H1 (cell line): ENCODE data around the gene CD46. TPM values are rescaled to one million over a fixed set of nuclear protein-coding genes. Genes with fewer than 3 reads are reported as not detected.

Source experiments
- CTCF ChIA-PET: fragments of 300-600 bp; sonication (Branson Sonifier 250); formaldehyde crosslinking; loops from one replicate; lab custom pipeline; 2021; ENCODE audit not compliant: partially characterized antibody; lab: Charles Lee
- POLR2A ChIA-PET: fragments of 300-600 bp; sonication (Branson Sonifier 250); formaldehyde crosslinking; loops from one replicate; lab custom pipeline; 2021; ENCODE audit warnings: inconsistent platforms; ENCODE audit not compliant: partially characterized antibody; lab: Charles Lee
- DNase-seq, 2 experiments: peaks; one replicate each; pipeline versions ENCODE4 v3.0.0 to v3.0.0-alpha.2; 2010 to 2022; ENCODE audit warnings: low spot score in 2 of 2, low read depth in 1 of 2, mixed read lengths in 1 of 2
- FAIRE-seq: peaks from 2 replicates; lab custom pipeline; 2011; peaks lifted over from hg19 to GRCh38; lab: Jason Lieb, UNC
- H2AFZ ChIP-seq: 2 replicates; pipeline ENCODE4 v1.8.1; 2012; ENCODE audit warnings: low read length, inconsistent platforms
- H2AK5ac ChIP-seq: 2 replicates; pipeline ENCODE4 v1.6.1; 2013; ENCODE audit warnings: low read depth, low read length
- H2BK120ac ChIP-seq: replicated peaks from 2 replicates; pipeline ENCODE3; 2013; ENCODE audit warnings: low read depth, low read length, inconsistent platforms
- H2BK12ac ChIP-seq: 2 replicates; pipeline ENCODE4 v1.6.1; 2013; ENCODE audit warnings: low read depth, low read length
- H2BK15ac ChIP-seq: 2 replicates; pipeline ENCODE4 v1.6.1; 2013; ENCODE audit warnings: low read length
- H2BK20ac ChIP-seq: 2 replicates; pipeline ENCODE4 v1.6.1; 2013; ENCODE audit warnings: low read length
- H2BK5ac ChIP-seq: 2 replicates; pipeline ENCODE4 v1.6.1; 2013; ENCODE audit warnings: low read depth, low read length
- H3K14ac ChIP-seq: 2 replicates; pipeline ENCODE4 v1.6.1; 2013; ENCODE audit warnings: inconsistent platforms; ENCODE audit not compliant: insufficient read length
- H3K18ac ChIP-seq: 2 replicates; pipeline ENCODE4 v1.6.1; 2013; ENCODE audit warnings: low read length; ENCODE audit errors: extremely low read depth
- H3K23ac ChIP-seq: 2 replicates; pipeline ENCODE4 v1.6.1; 2013; ENCODE audit warnings: inconsistent platforms; ENCODE audit not compliant: insufficient read length
- H3K23me2 ChIP-seq: 2 replicates; pipeline ENCODE4 v1.6.1; 2013; ENCODE audit warnings: low read depth, low read length
- H3K27ac ChIP-seq: 2 replicates; pipeline ENCODE4 v1.6.1; 2011; ENCODE audit warnings: low read depth, low read length, inconsistent platforms
- H3K27me3 ChIP-seq, 4 experiments: replicated peaks in 1 of 4; 1 replicate in 1 of 4; 2 replicates in 3 of 4; pipeline versions ENCODE4 v1.6.1 to v1.8.1; 2011 to 2013; ENCODE audit warnings: low read length in 3 of 4, mild to moderate bottlenecking in 3 of 4, inconsistent platforms in 2 of 4, mixed read lengths in 2 of 4, moderate library complexity in 1 of 4; ENCODE audit not compliant: control insufficient read depth in 3 of 4, insufficient read depth in 3 of 4; ENCODE audit errors: extremely low read depth in 1 of 4
- H3K36me3 ChIP-seq, 4 experiments: 2 replicates each; pipeline versions ENCODE4 v1.6.1 to v1.8.1; 2011 to 2013; ENCODE audit warnings: mild to moderate bottlenecking in 4 of 4, low read length in 3 of 4, moderate library complexity in 2 of 4, control low read depth in 1 of 4, inconsistent platforms in 1 of 4; ENCODE audit not compliant: insufficient read depth in 4 of 4, control insufficient read depth in 2 of 4
- H3K4ac ChIP-seq: replicated peaks from 2 replicates; pipeline ENCODE3; 2013; ENCODE audit warnings: low read length, low read depth, mixed read lengths, inconsistent platforms; ENCODE audit not compliant: insufficient read length
- H3K4me1 ChIP-seq, 4 experiments: replicated peaks in 1 of 4; 1 replicate in 1 of 4; 2 replicates in 3 of 4; pipeline versions ENCODE4 v1.6.1 to v1.8.1; 2011 to 2013; ENCODE audit warnings: low read length in 3 of 4, inconsistent platforms in 2 of 4, mixed read lengths in 1 of 4; ENCODE audit not compliant: insufficient read depth in 4 of 4, control insufficient read depth in 3 of 4
- H3K4me2 ChIP-seq, 2 experiments: 2 replicates each; pipeline versions ENCODE4 v1.6.1 to v1.8.1; 2011 to 2013; ENCODE audit warnings: low read depth in 2 of 2, low read length in 2 of 2, control low read depth in 1 of 2, inconsistent platforms in 1 of 2, mild to moderate bottlenecking in 1 of 2; ENCODE audit not compliant: insufficient read depth in 1 of 2
- H3K4me3 ChIP-seq, 4 experiments: fragments of 200-600, 300-600 bp in 1 of 4; sonication (generic), shearing (Covaris generic), sonication (Bioruptor Twin) in 1 of 4; 2 replicates each; pipeline versions ENCODE4 v1.5.1 to v1.8.1; 2011 to 2016; ENCODE audit warnings: low read length in 4 of 4, low read depth in 3 of 4, control low read depth in 2 of 4, inconsistent platforms in 2 of 4, mild to moderate bottlenecking in 2 of 4, mixed read lengths in 1 of 4, moderate library complexity in 1 of 4; ENCODE audit not compliant: insufficient read depth in 2 of 4; ENCODE audit errors: extremely low read depth in 1 of 4
- H3K56ac ChIP-seq: replicated peaks from 2 replicates; pipeline ENCODE3; 2013; ENCODE audit warnings: low read depth, mild to moderate bottlenecking, mixed read lengths, low read length, inconsistent platforms; ENCODE audit not compliant: insufficient read length
- H3K79me1 ChIP-seq: 2 replicates; pipeline ENCODE4 v1.6.1; 2013; ENCODE audit warnings: low read depth, low read length, control low read depth
- H3K79me2 ChIP-seq, 2 experiments: 2 replicates each; pipeline versions ENCODE4 v1.6.1 to v1.8.1; 2012 to 2013; ENCODE audit warnings: low read length in 2 of 2, mild to moderate bottlenecking in 2 of 2, inconsistent platforms in 1 of 2; ENCODE audit not compliant: insufficient read depth in 2 of 2, control insufficient read depth in 1 of 2
- H3K9ac ChIP-seq, 4 experiments: replicated peaks in 1 of 4; 1 replicate in 1 of 4; 2 replicates in 3 of 4; pipeline versions ENCODE4 v1.6.1 to v1.8.1; 2011 to 2013; ENCODE audit warnings: low read depth in 3 of 4, low read length in 3 of 4, control low read depth in 2 of 4, mild to moderate bottlenecking in 2 of 4, moderate library complexity in 2 of 4, inconsistent platforms in 1 of 4; ENCODE audit errors: extremely low read depth in 1 of 4
- H3K9me3 ChIP-seq, 2 experiments: 2 replicates each; pipeline versions ENCODE4 v1.6.1 to v1.8.1; 2012 to 2013; ENCODE audit warnings: mild to moderate bottlenecking in 2 of 2, moderate library complexity in 2 of 2, control low read depth in 1 of 2, inconsistent platforms in 1 of 2, low read depth in 1 of 2, low read length in 1 of 2, mixed read lengths in 1 of 2; ENCODE audit not compliant: insufficient read depth in 2 of 2
- H4K20me1 ChIP-seq, 2 experiments: replicated peaks in 1 of 2; 2 replicates each; pipeline versions ENCODE3 to v1.8.1; 2011 to 2013; ENCODE audit warnings: inconsistent platforms in 2 of 2, low read length in 2 of 2, mild to moderate bottlenecking in 1 of 2; ENCODE audit not compliant: insufficient read depth in 2 of 2, control insufficient read depth in 1 of 2
- H4K5ac ChIP-seq: 2 replicates; pipeline ENCODE4 v1.6.1; 2013; ENCODE audit warnings: low read length, low read depth, mixed read lengths, inconsistent platforms; ENCODE audit not compliant: insufficient read length
- H4K8ac ChIP-seq: 2 replicates; pipeline ENCODE4 v1.8.0; 2013; ENCODE audit warnings: mild to moderate bottlenecking, moderate library complexity, low read length, inconsistent platforms; ENCODE audit not compliant: insufficient read depth; ENCODE audit errors: extremely low read depth
- H4K91ac ChIP-seq: replicated peaks from 2 replicates; pipeline ENCODE3; 2013; ENCODE audit warnings: low read length, mixed read lengths, inconsistent platforms; ENCODE audit not compliant: insufficient read length
- CTCF ChIP-seq, 3 experiments: IDR thresholded peaks; 1 replicate in 2 of 3; 2 replicates in 1 of 3; pipeline versions ENCODE4 v1.5.1 to v1.6.1; 2011; ENCODE audit warnings: low read length in 3 of 3, mild to moderate bottlenecking in 3 of 3, inconsistent platforms in 2 of 3, low read depth in 1 of 3, moderate library complexity in 1 of 3; ENCODE audit not compliant: insufficient read depth in 1 of 3; ENCODE audit errors: control extremely low read depth in 1 of 3
- EP300 ChIP-seq, 2 experiments: IDR thresholded peaks; 1 replicate in 1 of 2; 2 replicates in 1 of 2; pipeline ENCODE4 v1.6.1; 2011 to 2012; ENCODE audit warnings: low read depth in 2 of 2, low read length in 2 of 2, mild to moderate bottlenecking in 2 of 2, borderline replicate concordance in 1 of 2, inconsistent platforms in 1 of 2, moderate library complexity in 1 of 2
- MAFK ChIP-seq: IDR thresholded peaks from 2 replicates; pipeline ENCODE4 v1.6.1; 2012; ENCODE audit warnings: low read depth, mild to moderate bottlenecking, improper control_type of control experiment, low read length
- PHF8 ChIP-seq: fragments of 200-600 bp; sonication (generic); conservative IDR thresholded peaks from 2 replicates; pipeline ENCODE4 v1.7.1; 2012; ENCODE audit warnings: low read depth, mild to moderate bottlenecking, inconsistent platforms, low read length, moderate library complexity
- POLR2AphosphoS5 ChIP-seq: IDR thresholded peaks from 2 replicates; pipeline ENCODE4 v1.6.1; 2011; ENCODE audit warnings: low read depth, low read length
- RBBP5 ChIP-seq: IDR thresholded peaks from 2 replicates; pipeline ENCODE4 v1.7.1; 2012; ENCODE audit warnings: low read depth, mild to moderate bottlenecking, inconsistent platforms, low read length, moderate library complexity, borderline replicate concordance
- TAF1 ChIP-seq: IDR thresholded peaks from 2 replicates; pipeline ENCODE4 v1.6.1; 2011; ENCODE audit warnings: mild to moderate bottlenecking, low read depth, low read length
- WGBS, 2 experiments: shearing (Covaris generic) in 1 of 2; methylation state at CpG; one replicate each; pipeline versions ENCODE4 v1.1.6 to v1.1.7; 2013 to 2015; ENCODE audit warnings: low lambda C conversion rate in 2 of 2, mixed read lengths in 2 of 2, inconsistent platforms in 1 of 2, low coverage in 1 of 2, missing lambda C conversion rate in 1 of 2; ENCODE audit not compliant: insufficient replicate concordance in 2 of 2, insufficient coverage in 1 of 2, insufficient read length in 1 of 2; ENCODE audit errors: extremely low coverage in 1 of 2, missing lambda C conversion rate in 1 of 2; 5-methylcytosine and 5-hydroxymethylcytosine counted together
- polyA plus RNA-seq, 7 experiments: library from polyadenylated mRNA; depleted of rRNA in 3 of 7; stranded (reverse) in 5 of 7; unstranded in 2 of 7; fragments of >200 nt in 5 of 7; fragments of 200-250 nt in 2 of 7; gene quantifications; 1 replicate in 5 of 7; 2 replicates in 1 of 7; 4 replicates in 1 of 7; pipeline versions ENCODE4 v1.2.1 to v1.2.3, GENCODE V29; 2011 to 2013; ENCODE audit warnings: missing spikeins in 2 of 7, mixed read lengths in 2 of 7
- total RNA-seq: library from RNA; stranded (reverse); fragmentation: NEBNext Ultra II Directional; extraction: Animal tissue kit (Norgen Biotek cat#: 25700); gene quantifications from 2 replicates; pipeline ENCODE4 v1.2.1, GENCODE V29; 2021

Gene CD46
- total and polyA plus RNA-seq, 2 of the 8 experiments (the other 6 are each of a cell fraction or from before 2014, with no cell fraction given) = 60.9 to 113 TPM

GRCh38 chr1:207821464-207822045, 69.7 kb downstream of the CD46 start:
- Histone ChIP-seq H3K18ac (no peak overlapping the region), H3K4me2 (no peak overlapping the region), H4K91ac (no peak overlapping the region), H3K23ac (no peak overlapping the region), H3K56ac (no peak overlapping the region), H3K14ac (no peak overlapping the region), H3K36me3 (no peaks in the 10 kb centered on the region), H3K23me2 (no peaks in the 10 kb centered on the region), H3K9me3 (no peaks in the 10 kb centered on the region), H4K8ac (no peak overlapping the region), H3K4ac (no peak overlapping the region), H4K5ac (no peak overlapping the region), H3K4me1 (peaks cover 0 to 3% (median 0%) of the 10 kb centered on the region in 4 experiments; a peak in 2 of 7 replicates), H2BK12ac (no peak overlapping the region), H3K79me2 (no peaks in the 10 kb centered on the region), H2AFZ (no peak overlapping the region), H2BK120ac (no peak overlapping the region), H4K20me1 (no peaks in the 10 kb centered on the region), H2BK15ac (no peak overlapping the region), H2BK5ac (no peak overlapping the region), H3K4me3 (no peak overlapping the region), H3K79me1 (no peaks in the 10 kb centered on the region; the same call in 1 of the 2 replicates), H2AK5ac (no peak overlapping the region), H3K9ac (no peak overlapping the region), H3K27me3 (no peaks in the 10 kb centered on the region), H2BK20ac (no peak overlapping the region), H3K27ac (no peak overlapping the region)
- ChIA-PET POLR2A (interaction anchor here (1.4 kb wide), 1 partner anchor 142 kb away, joined by 3 read pairs; no protein-coding TSS in a partner anchor), CTCF (interaction anchor here (1.1 to 6.4 kb wide), 7 partner anchors 11 to 142 kb away, joined by 3 to 54 read pairs (median 6); no protein-coding TSS in a partner anchor)
- WGBS, 2 experiments = 94% methylated on average over 16 of the region's 17 CpGs; no CpG with 5 or more reads in 1 of the 2 experiments
- no peak for TF ChIP-seq CTCF (IDR thresholded peaks at IDR 0.05; ENCODE audit: control extremely low read depth in 1 of 3, insufficient read depth in 1 of 3, low read depth in 1 of 3, low read length in 3 of 3)
- no peak for TF ChIP-seq POLR2AphosphoS5
- TF ChIP-seq RBBP5 = no peak
- no peak for TF ChIP-seq MAFK
- no peak for TF ChIP-seq PHF8
- no peak for TF ChIP-seq EP300 (IDR thresholded peaks at IDR 0.05; ENCODE audit: borderline replicate concordance in 1 of 2, low read depth in 2 of 2, low read length in 2 of 2)
- TF ChIP-seq TAF1 = no peak
- DNase-seq (no peak), FAIRE-seq (no peak)
